SK-N-SH (cell line): ENCODE results near the gene TIAM1. TPM values are rescaled to one million over a fixed set of nuclear protein-coding genes. Genes with fewer than 3 reads are reported as not detected.

Experiments
- CTCF ChIA-PET: fragments of 300-600, 350-600 bp; formaldehyde crosslinking; extraction: SDS; loops from one replicate; lab custom pipeline; 2021; lab: Yijun Ruan, JAX
- POLR2A ChIA-PET: fragments of 350-600 bp; sonication (Branson Sonifier 250); formaldehyde crosslinking; extraction: SDS; loops from one replicate; lab custom pipeline; 2020; ENCODE audit warnings: antibody characterized with exemption, inconsistent platforms; lab: Yijun Ruan, JAX
- DNase-seq: peaks from one replicate; pipeline ENCODE4 v3.0.0; 2012
- H2AFZ ChIP-seq: fragments of 200-600 bp; sonication (generic); 2 replicates; pipeline ENCODE4 v1.8.1; 2016; ENCODE audit warnings: antibody characterized with exemption, mild to moderate bottlenecking, low read depth
- H3F3A ChIP-seq: fragments of 200-600 bp; sonication (generic); replicated peaks from 2 replicates; pipeline ENCODE3; 2016; ENCODE audit warnings: antibody characterized with exemption, mild to moderate bottlenecking; ENCODE audit not compliant: insufficient read depth
- H3K27ac ChIP-seq, 2 experiments: fragments of 200-500 bp in 1 of 2; fragments of 200-600 bp in 1 of 2; sonication (Bioruptor generic) in 1 of 2; sonication (generic), shearing (Covaris generic) in 1 of 2; 2 replicates each; pipeline versions ENCODE4 v1.5.1 to v1.6.1; 2014 to 2016; ENCODE audit warnings: low read depth in 2 of 2, inconsistent platforms in 1 of 2, low read length in 1 of 2, mild to moderate bottlenecking in 1 of 2, mixed read lengths in 1 of 2
- H3K27me3 ChIP-seq: fragments of 200-600 bp; sonication (generic), shearing (Covaris generic); 2 replicates; pipeline ENCODE4 v1.6.1; 2016; ENCODE audit warnings: mixed run types; ENCODE audit not compliant: insufficient read depth
- H3K36me3 ChIP-seq, 2 experiments: fragments of 200-500 bp in 1 of 2; fragments of 200-600 bp in 1 of 2; sonication (Bioruptor generic) in 1 of 2; sonication (generic) in 1 of 2; replicated peaks in 1 of 2; 2 replicates each; pipeline versions ENCODE3 to v1.5.1; 2014 to 2016; ENCODE audit warnings: low read length in 1 of 2, mild to moderate bottlenecking in 1 of 2; ENCODE audit not compliant: insufficient read depth in 2 of 2, control insufficient read depth in 1 of 2
- H3K4me1 ChIP-seq, 2 experiments: fragments of 200-500 bp in 1 of 2; fragments of 200-600 bp in 1 of 2; sonication (Bioruptor generic) in 1 of 2; sonication (generic), shearing (Covaris generic) in 1 of 2; 2 replicates each; pipeline versions ENCODE4 v1.5.1 to v1.6.1; 2014 to 2016; ENCODE audit warnings: low read depth in 1 of 2, low read length in 1 of 2, mixed run types in 1 of 2; ENCODE audit not compliant: insufficient read depth in 2 of 2, control insufficient read depth in 1 of 2
- H3K4me2 ChIP-seq: fragments of 200-600 bp; sonication (generic), shearing (Covaris generic); 2 replicates; pipeline ENCODE4 v1.6.1; 2017; ENCODE audit warnings: mixed run types
- H3K4me3 ChIP-seq, 2 experiments: fragments of 200-500 bp in 1 of 2; fragments of 200-600 bp in 1 of 2; sonication (Bioruptor generic) in 1 of 2; sonication (generic), shearing (Covaris generic) in 1 of 2; 2 replicates each; pipeline versions ENCODE4 v1.5.1 to v1.8.1; 2014 to 2016; ENCODE audit warnings: low read depth in 2 of 2, inconsistent platforms in 1 of 2, low read length in 1 of 2, mild to moderate bottlenecking in 1 of 2, mixed read lengths in 1 of 2, moderate library complexity in 1 of 2
- H3K79me2 ChIP-seq: fragments of 200-600 bp; sonication (generic); 2 replicates; pipeline ENCODE4 v1.8.1; 2017; ENCODE audit warnings: mild to moderate bottlenecking; ENCODE audit not compliant: insufficient read depth
- H3K9ac ChIP-seq: fragments of 200-600 bp; sonication (generic); 2 replicates; pipeline ENCODE4 v1.6.1; 2017; ENCODE audit warnings: mixed run types
- H3K9me2 ChIP-seq: fragments of 200-600 bp; sonication (generic); 2 replicates; pipeline ENCODE4 v1.6.1; 2017; ENCODE audit warnings: mixed run types
- H3K9me3 ChIP-seq: fragments of 200-600 bp; sonication (generic); 2 replicates; pipeline ENCODE4 v1.6.1; 2017; ENCODE audit warnings: mixed run types, mild to moderate bottlenecking, moderate library complexity
- H4K20me1 ChIP-seq: fragments of 200-600 bp; sonication (generic); 2 replicates; pipeline ENCODE4 v1.6.1; 2017; ENCODE audit warnings: mild to moderate bottlenecking, mixed run types; ENCODE audit not compliant: insufficient read depth
- EP300 ChIP-seq, 2 experiments: IDR thresholded peaks; 2 replicates each; pipeline versions ENCODE4 v1.4.0 to v1.6.1; 2012; ENCODE audit warnings: borderline replicate concordance in 1 of 2, low read depth in 1 of 2, low read length in 1 of 2
- EZH2phosphoT487 ChIP-seq: fragments of 200-600 bp; sonication (generic); IDR thresholded peaks from 2 replicates; pipeline ENCODE4 v1.6.1; 2017; ENCODE audit warnings: low read depth, mixed run types, mild to moderate bottlenecking, antibody characterized with exemption, moderate library complexity, borderline replicate concordance
- FOSL2 ChIP-seq: IDR thresholded peaks from 2 replicates; pipeline ENCODE4 v1.4.0; 2012; ENCODE audit warnings: low read depth, mild to moderate bottlenecking, moderate library complexity, borderline replicate concordance
- FOXM1 ChIP-seq: IDR thresholded peaks from 2 replicates; pipeline ENCODE4 v1.4.0; 2012; ENCODE audit warnings: low read depth, mild to moderate bottlenecking
- GABPA ChIP-seq: IDR thresholded peaks from 2 replicates; pipeline ENCODE4 v1.4.0; 2012; ENCODE audit warnings: low read depth, mild to moderate bottlenecking
- MAX ChIP-seq: IDR thresholded peaks from 2 replicates; pipeline ENCODE4 v1.4.0; 2012; ENCODE audit warnings: low read depth
- MEF2A ChIP-seq: IDR thresholded peaks from 2 replicates; pipeline ENCODE4 v1.4.0; 2012; ENCODE audit warnings: low read depth, borderline replicate concordance
- NRF1 ChIP-seq: IDR thresholded peaks from 2 replicates; pipeline ENCODE4 v1.6.1; 2012; ENCODE audit warnings: low read depth, mild to moderate bottlenecking, low read length
- RAD21 ChIP-seq: IDR thresholded peaks from 2 replicates; pipeline ENCODE4 v1.6.1; 2012; ENCODE audit warnings: mild to moderate bottlenecking, low read length
- RCOR1 ChIP-seq: fragments of 150-350 bp; IDR thresholded peaks from 2 replicates; pipeline ENCODE4 v1.6.1; 2017; ENCODE audit warnings: antibody characterized with exemption, low read length
- RFX5 ChIP-seq: IDR thresholded peaks from 2 replicates; pipeline ENCODE4 v1.6.1; 2012; ENCODE audit warnings: mild to moderate bottlenecking, improper control_type of control experiment, low read length
- RXRA ChIP-seq: IDR thresholded peaks from 2 replicates; pipeline ENCODE4 v1.4.0; 2012; ENCODE audit warnings: low read depth, mild to moderate bottlenecking, borderline replicate concordance
- SIN3A ChIP-seq: IDR thresholded peaks from 2 replicates; pipeline ENCODE4 v1.6.1; 2012; ENCODE audit warnings: low read depth, mild to moderate bottlenecking, low read length, moderate library complexity, borderline replicate concordance
- TAF1 ChIP-seq: IDR thresholded peaks from 2 replicates; pipeline ENCODE4 v1.6.1; 2012; ENCODE audit warnings: low read depth, mild to moderate bottlenecking, low read length, moderate library complexity, borderline replicate concordance
- TEAD4 ChIP-seq: IDR thresholded peaks from 2 replicates; pipeline ENCODE4 v1.4.0; 2012; ENCODE audit warnings: mild to moderate bottlenecking, borderline replicate concordance; ENCODE audit not compliant: insufficient read depth
- USF2 ChIP-seq: fragments of 150-350 bp; IDR thresholded peaks from 2 replicates; pipeline ENCODE4 v1.6.1; 2017; ENCODE audit warnings: antibody characterized with exemption, low read length, low read depth, borderline replicate concordance
- WGBS: methylation state at CpG from one replicate; pipeline ENCODE4 v1.1.6; 2017; ENCODE audit warnings: low lambda C conversion rate; 5-methylcytosine and 5-hydroxymethylcytosine counted together
- polyA plus RNA-seq, 3 experiments: library from polyadenylated mRNA; depleted of rRNA; stranded (reverse); fragments of >200 nt; gene quantifications; 2 replicates each; pipeline ENCODE4 v1.2.3, GENCODE V29; 2012
- TF ChIP-seq, protein P1 (sequence below): IDR thresholded peaks from 2 replicates; pipeline ENCODE4 v1.4.0; 2012; ENCODE audit warnings: low read depth, borderline replicate concordance
- TF ChIP-seq, protein P2 (sequence below): IDR thresholded peaks from 2 replicates; pipeline ENCODE4 v1.6.1; 2012; ENCODE audit warnings: mild to moderate bottlenecking, low read depth, low read length, moderate library complexity

TIAM1 gene
- polyA plus RNA-seq, 1 of the 3 experiments (the other 2 are of a cell fraction) = 1.7 TPM

GRCh38 chr21:31255896-31256295, 88.2 kb downstream of the TIAM1 start:
- Histone ChIP-seq H3K36me3 (no peaks in the 10 kb centered on the region), H3K79me2 (no peaks in the 10 kb centered on the region), H3F3A (no peaks in the 10 kb centered on the region), H3K9me3 (no peaks in the 10 kb centered on the region), H2AFZ (no peak overlapping the region), H4K20me1 (no peaks in the 10 kb centered on the region), H3K4me2 (no peak overlapping the region), H3K4me3 (no peak overlapping the region), H3K4me1 (peaks cover 0 to 21% of the 10 kb centered on the region in 2 experiments; a peak in 1 of 4 replicates), H3K9ac (no peak overlapping the region), H3K9me2 (no peaks in the 10 kb centered on the region), H3K27ac (no peak overlapping the region), H3K27me3 (no peaks in the 10 kb centered on the region)
- TF ChIP-seq GABPA = no peak
- no peak for TF ChIP-seq FOXM1
- TF ChIP-seq, protein P1, sequence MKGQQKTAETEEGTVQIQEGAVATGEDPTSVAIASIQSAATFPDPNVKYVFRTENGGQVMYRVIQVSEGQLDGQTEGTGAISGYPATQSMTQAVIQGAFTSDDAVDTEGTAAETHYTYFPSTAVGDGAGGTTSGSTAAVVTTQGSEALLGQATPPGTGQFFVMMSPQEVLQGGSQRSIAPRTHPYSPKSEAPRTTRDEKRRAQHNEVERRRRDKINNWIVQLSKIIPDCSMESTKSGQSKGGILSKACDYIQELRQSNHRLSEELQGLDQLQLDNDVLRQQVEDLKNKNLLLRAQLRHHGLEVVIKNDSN = no peak
- TF ChIP-seq RFX5 = no peak
- no peak for TF ChIP-seq EP300 (IDR thresholded peaks at IDR 0.05; ENCODE audit: borderline replicate concordance in 1 of 2, low read depth in 1 of 2, low read length in 1 of 2)
- no peak for TF ChIP-seq FOSL2
- no peak for TF ChIP-seq NRF1
- TF ChIP-seq, protein P2, sequence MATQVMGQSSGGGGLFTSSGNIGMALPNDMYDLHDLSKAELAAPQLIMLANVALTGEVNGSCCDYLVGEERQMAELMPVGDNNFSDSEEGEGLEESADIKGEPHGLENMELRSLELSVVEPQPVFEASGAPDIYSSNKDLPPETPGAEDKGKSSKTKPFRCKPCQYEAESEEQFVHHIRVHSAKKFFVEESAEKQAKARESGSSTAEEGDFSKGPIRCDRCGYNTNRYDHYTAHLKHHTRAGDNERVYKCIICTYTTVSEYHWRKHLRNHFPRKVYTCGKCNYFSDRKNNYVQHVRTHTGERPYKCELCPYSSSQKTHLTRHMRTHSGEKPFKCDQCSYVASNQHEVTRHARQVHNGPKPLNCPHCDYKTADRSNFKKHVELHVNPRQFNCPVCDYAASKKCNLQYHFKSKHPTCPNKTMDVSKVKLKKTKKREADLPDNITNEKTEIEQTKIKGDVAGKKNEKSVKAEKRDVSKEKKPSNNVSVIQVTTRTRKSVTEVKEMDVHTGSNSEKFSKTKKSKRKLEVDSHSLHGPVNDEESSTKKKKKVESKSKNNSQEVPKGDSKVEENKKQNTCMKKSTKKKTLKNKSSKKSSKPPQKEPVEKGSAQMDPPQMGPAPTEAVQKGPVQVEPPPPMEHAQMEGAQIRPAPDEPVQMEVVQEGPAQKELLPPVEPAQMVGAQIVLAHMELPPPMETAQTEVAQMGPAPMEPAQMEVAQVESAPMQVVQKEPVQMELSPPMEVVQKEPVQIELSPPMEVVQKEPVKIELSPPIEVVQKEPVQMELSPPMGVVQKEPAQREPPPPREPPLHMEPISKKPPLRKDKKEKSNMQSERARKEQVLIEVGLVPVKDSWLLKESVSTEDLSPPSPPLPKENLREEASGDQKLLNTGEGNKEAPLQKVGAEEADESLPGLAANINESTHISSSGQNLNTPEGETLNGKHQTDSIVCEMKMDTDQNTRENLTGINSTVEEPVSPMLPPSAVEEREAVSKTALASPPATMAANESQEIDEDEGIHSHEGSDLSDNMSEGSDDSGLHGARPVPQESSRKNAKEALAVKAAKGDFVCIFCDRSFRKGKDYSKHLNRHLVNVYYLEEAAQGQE = no peak
- no peak for TF ChIP-seq MEF2A
- no peak for TF ChIP-seq RAD21
- no peak for TF ChIP-seq TEAD4
- no peak for TF ChIP-seq EZH2phosphoT487
- TF ChIP-seq USF2 = no peak
- TF ChIP-seq TAF1 = no peak
- TF ChIP-seq RXRA = no peak
- no peak for TF ChIP-seq MAX
- TF ChIP-seq SIN3A = no peak
- no peak for TF ChIP-seq RCOR1
- CTCF ChIA-PET = no interaction called here
- WGBS = 58% methylated on average over 2 of the region's 2 CpGs
- DNase-seq = no peak
- POLR2A ChIA-PET = no interaction called here
